Immature natural killer cell (primary cell): ENCODE data around the gene C2orf76. TPM values are rescaled to one million over a fixed set of nuclear protein-coding genes. Genes with fewer than 3 reads are reported as not detected.

Experiments used
- DNase-seq, 3 donors: peaks; one replicate each; pipeline ENCODE4 v3.0.0; 2022; ENCODE audit warnings: mixed read lengths in 1 of 3
- H3K27ac Mint-ChIP-seq, 6 donors: one replicate each; pipeline ENCODE4 v1.8.0; 2020; ENCODE audit warnings: mixed read lengths in 6 of 6, mild to moderate bottlenecking in 5 of 6, inconsistent platforms in 4 of 6, moderate library complexity in 3 of 6
- H3K27me3 Mint-ChIP-seq, 3 donors: one replicate each; pipeline ENCODE4 v1.8.0; 2020 to 2021; ENCODE audit warnings: low read depth in 3 of 3, mild to moderate bottlenecking in 3 of 3, mixed read lengths in 3 of 3, moderate library complexity in 3 of 3, inconsistent platforms in 1 of 3
- H3K36me3 Mint-ChIP-seq, 3 donors: one replicate each; pipeline ENCODE4 v1.8.0; 2020; ENCODE audit warnings: mixed read lengths in 3 of 3, inconsistent platforms in 2 of 3, mild to moderate bottlenecking in 2 of 3
- H3K4me1 Mint-ChIP-seq, 2 donors: one replicate each; pipeline ENCODE4 v1.8.0; 2020; ENCODE audit warnings: inconsistent platforms in 2 of 2, mild to moderate bottlenecking in 2 of 2, mixed read lengths in 2 of 2, moderate library complexity in 1 of 2
- H3K4me3 Mint-ChIP-seq, 5 donors: one replicate each; pipeline ENCODE4 v1.8.0; 2020; ENCODE audit warnings: mild to moderate bottlenecking in 5 of 5, mixed read lengths in 5 of 5, inconsistent platforms in 3 of 5, moderate library complexity in 3 of 5
- H3K9me3 Mint-ChIP-seq, 6 donors: one replicate each; pipeline ENCODE4 v1.8.0; 2020; ENCODE audit warnings: mild to moderate bottlenecking in 6 of 6, mixed read lengths in 6 of 6, inconsistent platforms in 4 of 6, moderate library complexity in 3 of 6
- polyA plus RNA-seq, 3 donors: library from polyadenylated mRNA; unstranded; fragments of 300-500 nt; fragmentation: Illumina TruSeq; gene quantifications; one replicate each; pipeline ENCODE4 v1.2.3, GENCODE V29; 2021

The C2orf76 gene
- polyA plus RNA-seq, 3 donors from 2014 or later = 33.2 to 49.3 (median 47.5) TPM

- Mint-ChIP-seq H3K27me3 (peaks cover 5 to 17% (median 13%) of the 10 kb centered on the region in 3 donors), H3K36me3 (peaks cover 46 to 60% (median 59%) of the 10 kb centered on the region in 3 donors), H3K27ac (peak overlapping the region in 1 of 6 donors; percentile 0), H3K4me1 (peaks cover 27 to 36% of the 10 kb centered on the region in 2 donors), H3K4me3 (no peak overlapping the region), H3K9me3 (peaks cover 0 to 6% (median 4%) of the 10 kb centered on the region in 6 donors)
- no peak for DNase-seq
These were observed 4.5 kb upstream of the C2orf76 start for GRCh38 chr2:119371111-119371510.

- H3K27me3 Mint-ChIP-seq = peaks cover 5 to 17% (median 13%) of the 10 kb centered on the region in 3 donors
- peaks cover 0 to 6% (median 4%) of the 10 kb centered on the region in 6 donors for H3K9me3 Mint-ChIP-seq
- H3K4me3 Mint-ChIP-seq = peak overlapping the region in 2 of 5 donors; percentile 7 to 25
- DNase-seq = no peak
- H3K4me1 Mint-ChIP-seq = peaks cover 39 to 49% of the 10 kb centered on the region in 2 donors
- H3K36me3 Mint-ChIP-seq = peaks cover 40 to 57% (median 48%) of the 10 kb centered on the region in 3 donors
- H3K27ac Mint-ChIP-seq = peak overlapping the region in 3 of 6 donors; percentile 5 to 91 (median 57)
These were observed 3.2 kb upstream of the C2orf76 start for GRCh38 chr2:119369845-119370244.

GRCh38 chr2:119367472-119368099, 952 bp upstream of the C2orf76 start:
- Mint-ChIP-seq H3K27ac (peak overlapping the region; percentile 91 to 98 (median 96)), H3K36me3 (peaks cover 20 to 34% (median 26%) of the 10 kb centered on the region in 3 donors), H3K9me3 (no peaks in the 10 kb centered on the region), H3K4me3 (peak overlapping the region; percentile 97 to 99 (median 98)), H3K4me1 (peaks cover 56 to 67% of the 10 kb centered on the region in 2 donors), H3K27me3 (peaks cover 5 to 14% (median 13%) of the 10 kb centered on the region in 3 donors)
- peak; percentile 29 to 32 (median 29) for DNase-seq

- DNase-seq = no peak
- Mint-ChIP-seq H3K4me3 (peak overlapping the region; percentile 97 to 99 (median 98)), H3K27me3 (peaks cover 5 to 14% (median 13%) of the 10 kb centered on the region in 3 donors), H3K4me1 (peaks cover 59 to 81% of the 10 kb centered on the region in 2 donors), H3K9me3 (no peaks in the 10 kb centered on the region), H3K27ac (peak overlapping the region; percentile 91 to 98 (median 96)), H3K36me3 (peaks cover 12 to 21% (median 13%) of the 10 kb centered on the region in 3 donors)
These were observed 429 bp downstream of the C2orf76 start for GRCh38 chr2:119366161-119366648.

GRCh38 chr2:119365436-119365835, 1.2 kb downstream of the C2orf76 start:
- peaks cover 3 to 14% (median 13%) of the 10 kb centered on the region in 3 donors for H3K27me3 Mint-ChIP-seq
- DNase-seq = no peak
- peak overlapping the region; percentile 91 to 98 (median 96) for H3K27ac Mint-ChIP-seq
- peak overlapping the region; percentile 97 to 99 (median 98) for H3K4me3 Mint-ChIP-seq
- peaks cover 6 to 14% (median 8%) of the 10 kb centered on the region in 3 donors for H3K36me3 Mint-ChIP-seq
- H3K4me1 Mint-ChIP-seq = peaks cover 63 to 85% of the 10 kb centered on the region in 2 donors
- H3K9me3 Mint-ChIP-seq = no peaks in the 10 kb centered on the region

GRCh38 chr2:119364798-119365197, 1.8 kb downstream of the C2orf76 start:
- H3K4me3 Mint-ChIP-seq = peak overlapping the region; percentile 97 to 99 (median 98)
- H3K27ac Mint-ChIP-seq = peak overlapping the region; percentile 91 to 98 (median 96)
- H3K36me3 Mint-ChIP-seq = peaks cover 4 to 7% (median 5%) of the 10 kb centered on the region in 3 donors
- peaks cover 3 to 14% (median 13%) of the 10 kb centered on the region in 3 donors for H3K27me3 Mint-ChIP-seq
- DNase-seq = no peak
- H3K4me1 Mint-ChIP-seq = peaks cover 59 to 81% of the 10 kb centered on the region in 2 donors
- no peaks in the 10 kb centered on the region for H3K9me3 Mint-ChIP-seq

GRCh38 chr2:119360423-119360966, 6.1 kb downstream of the C2orf76 start:
- no peak for DNase-seq
- peaks cover 37 to 55% of the 10 kb centered on the region in 2 donors for H3K4me1 Mint-ChIP-seq
- H3K9me3 Mint-ChIP-seq = no peaks in the 10 kb centered on the region
- no peak overlapping the region for H3K4me3 Mint-ChIP-seq
- H3K27ac Mint-ChIP-seq = no peak overlapping the region
- peaks cover 0 to 3% (median 0%) of the 10 kb centered on the region in 3 donors for H3K27me3 Mint-ChIP-seq
- no peaks in the 10 kb centered on the region for H3K36me3 Mint-ChIP-seq

- H3K27me3 Mint-ChIP-seq = peaks cover 0 to 3% (median 0%) of the 10 kb centered on the region in 3 donors
- peaks cover 0 to 2% (median 0%) of the 10 kb centered on the region in 3 donors for H3K36me3 Mint-ChIP-seq
- DNase-seq = no peak
- no peaks in the 10 kb centered on the region for H3K9me3 Mint-ChIP-seq
- H3K4me1 Mint-ChIP-seq = peaks cover 32 to 49% of the 10 kb centered on the region in 2 donors
- no peak overlapping the region for H3K4me3 Mint-ChIP-seq
- H3K27ac Mint-ChIP-seq = no peak overlapping the region
These were observed 6.9 kb downstream of the C2orf76 start for GRCh38 chr2:119359774-119360173.

- no peaks in the 10 kb centered on the region for H3K9me3 Mint-ChIP-seq
- no peak overlapping the region for H3K27ac Mint-ChIP-seq
- H3K4me3 Mint-ChIP-seq = no peak overlapping the region
- peaks cover 0 to 3% (median 0%) of the 10 kb centered on the region in 3 donors for H3K27me3 Mint-ChIP-seq
- H3K36me3 Mint-ChIP-seq = peaks cover 0 to 4% (median 0%) of the 10 kb centered on the region in 3 donors
- H3K4me1 Mint-ChIP-seq = peaks cover 6 to 9% of the 10 kb centered on the region in 2 donors
- no peak for DNase-seq
These were observed 11.8 kb downstream of the C2orf76 start for GRCh38 chr2:119354860-119355259.

GRCh38 chr2:119352357-119352756, 14.3 kb downstream of the C2orf76 start:
- peaks cover 6 to 9% of the 10 kb centered on the region in 2 donors for H3K4me1 Mint-ChIP-seq
- H3K9me3 Mint-ChIP-seq = no peaks in the 10 kb centered on the region
- DNase-seq = no peak
- H3K4me3 Mint-ChIP-seq = no peak overlapping the region
- peaks cover 0 to 4% (median 0%) of the 10 kb centered on the region in 3 donors for H3K36me3 Mint-ChIP-seq
- H3K27me3 Mint-ChIP-seq = peaks cover 0 to 3% (median 0%) of the 10 kb centered on the region in 3 donors
- no peak overlapping the region for H3K27ac Mint-ChIP-seq

- H3K9me3 Mint-ChIP-seq = no peaks in the 10 kb centered on the region
- peaks cover 0 to 4% (median 0%) of the 10 kb centered on the region in 3 donors for H3K36me3 Mint-ChIP-seq
- DNase-seq = no peak
These were observed 16.2 kb downstream of the C2orf76 start for GRCh38 chr2:119350311-119350998.

GRCh38 chr2:119349289-119349688, 17.3 kb downstream of the C2orf76 start:
- Mint-ChIP-seq H3K27me3 (peaks cover 0 to 3% (median 0%) of the 10 kb centered on the region in 3 donors), H3K27ac (peak overlapping the region in 1 of 6 donors; percentile 40), H3K36me3 (no peaks in the 10 kb centered on the region), H3K4me3 (no peak overlapping the region), H3K9me3 (no peaks in the 10 kb centered on the region), H3K4me1 (no peaks in the 10 kb centered on the region)
- no peak for DNase-seq

More at GRCh38 chr2:119350311-119350998, 16.2 kb downstream of the C2orf76 start:
- peaks cover 0 to 3% (median 0%) of the 10 kb centered on the region in 3 donors for H3K27me3 Mint-ChIP-seq
- no peak overlapping the region for H3K27ac Mint-ChIP-seq
- H3K4me1 Mint-ChIP-seq = peaks cover under 1 to 1% of the 10 kb centered on the region in 2 donors
- no peak overlapping the region for H3K4me3 Mint-ChIP-seq

GRCh38 chr2:119341684-119342083, 24.9 kb downstream of the C2orf76 start:
- H3K27me3 Mint-ChIP-seq = peaks cover 0 to 2% (median 0%) of the 10 kb centered on the region in 3 donors
- H3K9me3 Mint-ChIP-seq = no peaks in the 10 kb centered on the region
- peaks cover 31 to 38% of the 10 kb centered on the region in 2 donors for H3K4me1 Mint-ChIP-seq
- H3K4me3 Mint-ChIP-seq = no peak overlapping the region
- no peak for DNase-seq
- peak overlapping the region in 2 of 6 donors; percentile 10 to 51 for H3K27ac Mint-ChIP-seq
- peaks cover 0 to 5% (median 3%) of the 10 kb centered on the region in 3 donors for H3K36me3 Mint-ChIP-seq
